Thoracic aorta (tissue), 2 donors: ENCODE results near the gene FAM131A. TPM values are rescaled to one million over a fixed set of nuclear protein-coding genes. Genes with fewer than 3 reads are reported as not detected.

Experiments
- ATAC-seq: fragments of 150-250 bp; one replicate; pipeline ENCODE4 v1.8.0; 2017; ENCODE audit warnings: low read depth; ENCODE audit not compliant: insufficient number of reproducible peaks, low FRiP score
- DNase-seq: peaks from one replicate; pipeline ENCODE4 v3.0.0-alpha.2; 2020; ENCODE audit warnings: low spot score
- H3K27ac ChIP-seq, 2 donors: fragments of 200-600 bp; sonication (generic); 1 replicate in 1 of 2; 2 replicates in 1 of 2; pipeline ENCODE4 v1.5.1; 2016; ENCODE audit warnings: mild to moderate bottlenecking in 2 of 2, moderate library complexity in 2 of 2
- H3K27me3 ChIP-seq: fragments of 200-600 bp; sonication (generic); replicated peaks from 2 replicates; pipeline ENCODE4 v1.6.0; 2016; ENCODE audit warnings: mild to moderate bottlenecking; ENCODE audit not compliant: insufficient read depth
- H3K36me3 ChIP-seq: fragments of 200-600 bp; sonication (generic); one replicate; pipeline ENCODE4 v1.5.1; 2016
- H3K4me1 ChIP-seq, 2 donors: fragments of 200-600 bp; sonication (generic); 1 replicate in 1 of 2; 2 replicates in 1 of 2; pipeline versions ENCODE4 v1.5.1 to v1.6.0; 2016; ENCODE audit warnings: low read depth in 2 of 2, mild to moderate bottlenecking in 1 of 2; ENCODE audit not compliant: control insufficient read depth in 1 of 2
- H3K4me3 ChIP-seq: fragments of 200-600 bp; sonication (generic); 2 replicates; pipeline ENCODE4 v1.5.1; 2016; ENCODE audit warnings: mild to moderate bottlenecking
- H3K9me3 ChIP-seq: fragments of 200-600 bp; sonication (generic); 2 replicates; pipeline ENCODE4 v1.5.1; 2016
- CTCF ChIP-seq: fragments of 200-600 bp; sonication (generic); IDR thresholded peaks from one replicate; pipeline ENCODE4 v1.5.1; 2019; ENCODE audit warnings: antibody characterized with exemption
- total RNA-seq, 2 donors: library from RNA; depleted of rRNA; stranded (reverse); fragments of >200 nt; gene quantifications; one replicate each; pipeline versions ENCODE4 v1.1.0 to v1.2.3, GENCODE V29; 2016

The FAM131A gene
- total RNA-seq, 2 donors from 2014 or later, result 55.4 to 91.8 TPM

DNA sequence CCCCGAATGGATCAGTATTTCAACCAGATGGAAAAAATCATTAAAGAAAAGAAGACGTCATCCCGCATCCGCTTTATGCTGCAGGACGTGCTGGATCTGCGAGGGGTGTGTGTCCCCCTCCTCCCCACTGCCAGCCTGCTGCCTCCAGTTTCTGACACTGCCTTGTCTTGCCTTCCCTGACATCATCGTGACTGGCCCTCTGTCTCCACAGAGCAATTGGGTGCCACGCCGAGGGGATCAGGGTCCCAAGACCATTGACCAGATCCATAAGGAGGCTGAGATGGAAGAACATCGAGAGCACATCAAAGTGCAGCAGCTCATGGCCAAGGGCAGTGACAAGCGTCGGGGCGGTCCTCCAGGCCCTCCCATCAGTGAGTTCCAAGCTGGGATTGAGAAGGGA lies 12.1 kb upstream of the FAM131A start:
- ATAC-seq, result no peak
- TF ChIP-seq CTCF, result no peak
- DNase-seq, result no peak
- no peaks in the 10 kb centered on the region for H3K9me3 ChIP-seq
- no peaks in the 10 kb centered on the region for H3K27me3 ChIP-seq
- no peak overlapping the region for H3K27ac ChIP-seq
- H3K4me3 ChIP-seq, result no peak overlapping the region
- peaks cover 6 to 17% of the 10 kb centered on the region in 2 donors for H3K4me1 ChIP-seq
- H3K36me3 ChIP-seq, result peaks cover 98% of the 10 kb centered on the region

DNA sequence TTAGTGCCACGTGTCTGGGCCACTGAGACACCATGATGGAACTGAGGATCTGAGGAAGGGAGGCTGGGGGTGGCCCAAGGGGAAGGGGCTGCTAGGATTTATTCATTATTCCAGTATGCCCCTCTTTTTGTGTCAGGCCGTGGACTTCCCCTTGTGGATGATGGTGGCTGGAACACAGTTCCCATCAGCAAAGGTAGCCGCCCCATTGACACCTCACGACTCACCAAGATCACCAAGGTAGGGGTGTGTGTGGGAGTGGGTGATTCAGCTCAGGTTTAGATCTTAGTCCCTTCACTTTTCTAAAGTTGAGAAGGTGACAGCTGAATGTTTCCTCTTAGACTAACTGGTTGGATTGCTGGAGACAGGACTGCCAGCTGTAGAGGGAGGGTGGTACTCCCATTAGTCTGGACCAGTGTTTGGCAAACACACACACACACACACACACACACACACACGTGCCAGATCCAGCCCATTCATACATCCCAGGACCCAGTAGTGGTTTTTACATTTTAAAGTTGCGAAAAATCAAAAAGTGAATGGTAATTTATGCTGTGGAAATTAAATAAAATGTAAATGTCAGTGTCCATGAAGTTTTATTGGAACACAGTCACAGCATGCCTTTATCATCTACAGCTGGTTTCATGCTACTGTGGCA lies 11.6 kb upstream of the FAM131A start:
- no peak for ATAC-seq
- Histone ChIP-seq H3K4me3 (no peak overlapping the region), H3K27me3 (no peaks in the 10 kb centered on the region), H3K9me3 (no peaks in the 10 kb centered on the region), H3K4me1 (peaks cover under 1 to 12% of the 10 kb centered on the region in 2 donors), H3K36me3 (peaks cover 97% of the 10 kb centered on the region), H3K27ac (no peak overlapping the region)
- no peak for TF ChIP-seq CTCF
- no peak for DNase-seq

DNA sequence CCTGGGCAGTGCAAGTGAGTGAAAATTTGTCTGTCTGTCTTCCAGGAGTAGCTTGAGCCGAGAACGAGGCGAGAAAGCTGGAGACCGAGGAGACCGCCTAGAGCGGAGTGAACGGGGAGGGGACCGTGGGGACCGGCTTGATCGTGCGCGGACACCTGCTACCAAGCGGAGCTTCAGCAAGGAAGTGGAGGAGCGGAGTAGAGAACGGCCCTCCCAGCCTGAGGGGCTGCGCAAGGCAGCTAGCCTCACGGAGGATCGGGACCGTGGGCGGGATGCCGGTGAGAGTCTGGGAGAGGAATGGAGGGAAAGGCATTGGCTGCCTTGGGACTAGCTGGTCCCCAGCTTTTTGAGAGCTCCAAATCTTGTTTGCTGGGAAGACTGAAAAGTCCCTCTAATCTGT lies 10.2 kb upstream of the FAM131A start:
- Histone ChIP-seq H3K27me3 (no peaks in the 10 kb centered on the region), H3K9me3 (no peaks in the 10 kb centered on the region), H3K27ac (no peak overlapping the region), H3K4me1 (peaks cover 0 to 4% of the 10 kb centered on the region in 2 donors), H3K36me3 (peaks cover 97% of the 10 kb centered on the region), H3K4me3 (no peak overlapping the region)
- TF ChIP-seq CTCF, result no peak
- DNase-seq (no peak), ATAC-seq (no peak)

DNA sequence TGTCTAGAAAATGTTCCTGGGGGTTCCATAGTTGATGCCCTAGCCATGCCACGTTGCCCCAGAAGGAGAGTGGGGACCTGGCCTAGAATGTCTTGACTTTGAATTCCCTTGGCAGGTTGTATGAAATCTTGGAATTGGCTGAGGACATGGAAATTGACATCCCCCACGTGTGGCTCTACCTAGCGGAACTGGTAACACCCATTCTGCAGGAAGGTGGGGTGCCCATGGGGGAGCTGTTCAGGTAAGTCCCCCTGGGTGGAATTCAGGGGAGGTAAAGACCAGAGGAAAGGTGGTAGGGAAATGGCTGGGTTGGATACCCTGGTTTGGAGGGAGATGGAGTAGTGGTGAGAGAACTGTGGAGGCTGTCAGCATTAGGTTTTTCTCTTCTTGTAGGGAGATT lies 8.9 kb upstream of the FAM131A start:
- Histone ChIP-seq H3K36me3 (peaks cover 96% of the 10 kb centered on the region), H3K27ac (no peak overlapping the region), H3K27me3 (no peaks in the 10 kb centered on the region), H3K9me3 (no peaks in the 10 kb centered on the region), H3K4me1 (peaks cover 0 to 3% of the 10 kb centered on the region in 2 donors), H3K4me3 (no peak overlapping the region)
- ATAC-seq, result no peak
- no peak for TF ChIP-seq CTCF
- DNase-seq, result no peak

GRCh38 chr3:184332370-184333090 lies 4.9 kb upstream of the FAM131A start:
- Histone ChIP-seq H3K27ac (peak overlapping the region in 1 of 2 donors; percentile 64), H3K9me3 (no peaks in the 10 kb centered on the region), H3K4me3 (no peak overlapping the region), H3K27me3 (no peaks in the 10 kb centered on the region), H3K36me3 (peaks cover 61% of the 10 kb centered on the region), H3K4me1 (peaks cover 3 to 19% of the 10 kb centered on the region in 2 donors)
- no peak for ATAC-seq
- no peak for TF ChIP-seq CTCF
- no peak for DNase-seq
